NB4 (cell line): Measurements from ENCODE around the gene CD300LG.

Source experiments
- CTCF ChIP-seq: IDR thresholded peaks from one replicate; pipeline ENCODE4 v1.5.1; 2012; ENCODE audit warnings: low read depth, low read length
- MAX ChIP-seq: IDR thresholded peaks from 2 replicates; pipeline ENCODE4 v1.6.1; 2011; ENCODE audit warnings: low read depth, low read length
- MYC ChIP-seq: IDR thresholded peaks from 2 replicates; pipeline ENCODE4 v1.6.1; 2011; ENCODE audit warnings: low read depth, low read length
- POLR2A ChIP-seq: IDR thresholded peaks from 2 replicates; pipeline ENCODE4 v1.6.1; 2011; ENCODE audit warnings: mild to moderate bottlenecking; ENCODE audit not compliant: insufficient read length; ENCODE audit errors: extremely low read depth

- TF ChIP-seq CTCF (no peak), POLR2A (no peak), MAX (no peak), MYC (no peak)
Observed at GRCh38 chr17:43808076-43808475, 38.9 kb upstream of the CD300LG start.
